Smooth muscle cell (in vitro differentiated cells): Measurements from ENCODE around the gene HCK. TPM values are rescaled to one million over a fixed set of nuclear protein-coding genes. Genes with fewer than 3 reads are reported as not detected.

Source experiments
- DNase-seq: peaks from one replicate; lab custom pipeline; 2025; ENCODE audit not compliant: unreplicated experiment; lab: John Stamatoyannopoulos, UW
- H2AFZ ChIP-seq: fragments of 200-600 bp; sonication (generic); 2 replicates; pipeline ENCODE4 v1.6.0; 2016; ENCODE audit warnings: antibody characterized with exemption, low read depth, mild to moderate bottlenecking
- H3F3A ChIP-seq: fragments of 200-600 bp; sonication (generic); 2 replicates; pipeline ENCODE4 v1.6.0; 2017; ENCODE audit warnings: antibody characterized with exemption, low read depth
- H3K27ac ChIP-seq: fragments of 200-600 bp; sonication (generic); 2 replicates; pipeline ENCODE4 v1.5.1; 2016; ENCODE audit warnings: low read depth, mild to moderate bottlenecking
- H3K27me3 ChIP-seq: fragments of 200-600 bp; sonication (generic); 2 replicates; pipeline ENCODE4 v1.6.1; 2016; ENCODE audit warnings: low read depth, mild to moderate bottlenecking
- H3K36me3 ChIP-seq: fragments of 200-600 bp; sonication (generic); 2 replicates; pipeline ENCODE4 v1.5.1; 2016; ENCODE audit warnings: low read depth
- H3K4me1 ChIP-seq: fragments of 200-600 bp; sonication (generic); 2 replicates; pipeline ENCODE4 v1.5.1; 2016; ENCODE audit warnings: low read depth
- H3K4me2 ChIP-seq: fragments of 200-600 bp; sonication (generic); 2 replicates; pipeline ENCODE4 v1.6.0; 2016; ENCODE audit warnings: mild to moderate bottlenecking
- H3K4me3 ChIP-seq: fragments of 200-600 bp; sonication (generic); 2 replicates; pipeline ENCODE4 v1.5.1; 2016; ENCODE audit warnings: mild to moderate bottlenecking
- H3K79me2 ChIP-seq: fragments of 200-600 bp; sonication (generic); 2 replicates; pipeline ENCODE4 v1.6.0; 2016; ENCODE audit warnings: low read depth, mild to moderate bottlenecking
- H3K9ac ChIP-seq: fragments of 200-600 bp; sonication (generic); 2 replicates; pipeline ENCODE4 v1.6.0; 2016; ENCODE audit warnings: low read depth
- H3K9me3 ChIP-seq: fragments of 200-600 bp; sonication (generic); replicated peaks from 2 replicates; pipeline ENCODE4 v1.5.1; 2016; ENCODE audit warnings: low read depth
- H4K20me1 ChIP-seq: fragments of 200-600 bp; sonication (generic); 2 replicates; pipeline ENCODE4 v1.6.0; 2016; ENCODE audit warnings: low read depth
- WGBS: methylation state at CpG from one replicate; pipeline ENCODE4 v1.1.7; 2016; ENCODE audit warnings: low lambda C conversion rate; 5-methylcytosine and 5-hydroxymethylcytosine counted together
- polyA plus RNA-seq: library from polyadenylated mRNA; unstranded; fragments of >200 nt; fragmentation: Nextera tagmentation; extraction: Ambion mirVana; gene quantifications from 2 replicates; pipeline ENCODE4 v1.2.1, GENCODE V29; 2016
- total RNA-seq: library from RNA; depleted of rRNA; stranded (reverse); fragments of >200 nt; gene quantifications from 2 replicates; pipeline ENCODE4 v1.2.3, GENCODE V29; 2014
- TF ChIP-seq, protein P1 (sequence below): fragments of 200-600 bp; sonication (generic); IDR thresholded peaks from 2 replicates; pipeline ENCODE4 v1.5.1; 2017; ENCODE audit warnings: borderline replicate concordance, mild to moderate bottlenecking, antibody characterized with exemption; ENCODE audit not compliant: insufficient read depth, poor library complexity, severe bottlenecking

HCK gene
- total and polyA plus RNA-seq, 2 experiments from 2014 or later: 2.0 to 2.4 TPM

DNA sequence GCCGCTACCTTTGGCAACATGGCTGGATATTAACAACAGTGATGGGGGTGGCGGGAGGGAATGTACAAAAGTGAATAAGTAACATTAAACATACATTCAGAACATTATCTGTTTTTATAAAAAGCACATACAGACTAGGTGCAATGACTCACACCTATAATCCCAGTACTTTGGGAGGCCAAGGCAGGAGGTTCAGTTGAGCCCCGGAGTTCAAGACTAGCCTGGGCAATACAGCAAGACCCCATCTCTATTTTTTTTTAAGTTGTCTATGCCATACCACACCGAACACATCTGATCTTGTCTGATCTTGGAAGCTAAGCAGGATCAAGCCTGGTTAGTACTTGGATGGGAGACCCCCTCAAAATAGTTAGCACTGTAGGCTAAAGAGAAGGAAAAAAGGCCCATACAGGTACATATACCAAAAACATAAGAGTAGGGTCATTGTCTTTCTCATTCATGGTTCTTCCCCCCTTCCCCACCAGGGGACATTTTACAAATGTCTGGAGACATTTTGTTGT, 1.7 kb upstream of the HCK start:
- Histone ChIP-seq H3K4me1 (peaks cover 4% of the 10 kb centered on the region), H2AFZ (no peak overlapping the region)

DNA sequence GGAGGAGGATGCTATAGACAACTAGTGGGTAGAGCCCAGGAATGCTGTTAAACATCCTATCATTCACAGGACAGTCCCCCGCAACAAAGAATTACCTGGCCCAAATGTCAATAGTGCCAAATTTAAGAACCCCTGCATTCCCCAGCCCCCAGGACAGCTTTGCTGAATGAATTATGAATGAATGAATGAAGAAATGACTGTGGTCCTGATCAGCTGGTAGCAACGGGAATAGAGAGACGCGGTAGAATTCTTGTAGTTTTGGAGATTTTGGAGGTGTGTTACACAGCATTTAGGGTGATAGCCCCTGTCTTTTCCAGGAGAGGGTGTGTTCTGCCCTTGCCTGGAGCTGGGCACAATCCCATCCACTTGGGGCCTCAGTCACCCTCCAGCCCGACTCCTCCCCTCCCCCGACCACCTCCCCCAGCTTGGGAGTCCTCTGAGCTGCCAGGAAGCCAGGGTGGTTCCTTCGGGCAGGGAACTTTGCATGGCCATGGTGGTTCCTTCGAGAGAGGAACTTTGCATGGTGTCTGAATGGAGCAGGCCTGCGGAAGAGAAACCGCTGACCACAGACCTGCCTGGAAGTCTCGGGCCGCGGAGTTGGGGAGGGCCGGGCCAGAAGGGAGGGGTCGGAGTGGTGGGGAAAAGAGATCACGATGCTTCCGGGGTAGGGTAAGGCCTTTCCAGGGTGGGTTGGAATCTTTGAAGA, 1.0 kb upstream of the HCK start:
- Histone ChIP-seq H3K9ac (no peak overlapping the region), H3F3A (no peaks in the 10 kb centered on the region), H3K79me2 (no peaks in the 10 kb centered on the region), H3K27ac (no peak overlapping the region), H3K4me2 (peak overlapping the region; percentile 85), H3K36me3 (no peaks in the 10 kb centered on the region), H3K4me1 (peaks cover 4% of the 10 kb centered on the region), H3K27me3 (peaks cover 76% of the 10 kb centered on the region), H3K9me3 (no peaks in the 10 kb centered on the region), H3K4me3 (no peak overlapping the region), H4K20me1 (no peaks in the 10 kb centered on the region), H2AFZ (no peak overlapping the region)
- TF ChIP-seq, protein P1, sequence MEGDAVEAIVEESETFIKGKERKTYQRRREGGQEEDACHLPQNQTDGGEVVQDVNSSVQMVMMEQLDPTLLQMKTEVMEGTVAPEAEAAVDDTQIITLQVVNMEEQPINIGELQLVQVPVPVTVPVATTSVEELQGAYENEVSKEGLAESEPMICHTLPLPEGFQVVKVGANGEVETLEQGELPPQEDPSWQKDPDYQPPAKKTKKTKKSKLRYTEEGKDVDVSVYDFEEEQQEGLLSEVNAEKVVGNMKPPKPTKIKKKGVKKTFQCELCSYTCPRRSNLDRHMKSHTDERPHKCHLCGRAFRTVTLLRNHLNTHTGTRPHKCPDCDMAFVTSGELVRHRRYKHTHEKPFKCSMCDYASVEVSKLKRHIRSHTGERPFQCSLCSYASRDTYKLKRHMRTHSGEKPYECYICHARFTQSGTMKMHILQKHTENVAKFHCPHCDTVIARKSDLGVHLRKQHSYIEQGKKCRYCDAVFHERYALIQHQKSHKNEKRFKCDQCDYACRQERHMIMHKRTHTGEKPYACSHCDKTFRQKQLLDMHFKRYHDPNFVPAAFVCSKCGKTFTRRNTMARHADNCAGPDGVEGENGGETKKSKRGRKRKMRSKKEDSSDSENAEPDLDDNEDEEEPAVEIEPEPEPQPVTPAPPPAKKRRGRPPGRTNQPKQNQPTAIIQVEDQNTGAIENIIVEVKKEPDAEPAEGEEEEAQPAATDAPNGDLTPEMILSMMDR: no peak
- WGBS: 36% methylated on average over 15 of the region's 17 CpGs
- no peak for DNase-seq

More for the DNA sequence above, 1.7 kb upstream of the HCK start:
- DNase-seq: no peak
- 88% methylated on average over 4 of the region's 4 CpGs for WGBS
- Histone ChIP-seq H3K9me3 (no peaks in the 10 kb centered on the region), H3K36me3 (no peaks in the 10 kb centered on the region), H4K20me1 (no peaks in the 10 kb centered on the region), H3K27ac (no peak overlapping the region), H3K79me2 (no peaks in the 10 kb centered on the region), H3K4me2 (no peak overlapping the region), H3K9ac (no peak overlapping the region), H3K27me3 (peaks cover 71% of the 10 kb centered on the region), H3K4me3 (no peak overlapping the region), H3F3A (no peaks in the 10 kb centered on the region)
- TF ChIP-seq, protein P1: no peak

- peaks cover 82% of the 10 kb centered on the region for H3K27me3 ChIP-seq
- H3K36me3 ChIP-seq: no peaks in the 10 kb centered on the region
- no peak for DNase-seq
These were observed 337 bp upstream of the HCK start for GRCh38 chr20:32051720-32052089.

More at GRCh38 chr20:32051720-32052089, 337 bp upstream of the HCK start:
- Histone ChIP-seq H3F3A (no peaks in the 10 kb centered on the region), H3K79me2 (no peaks in the 10 kb centered on the region), H3K27ac (no peak overlapping the region), H3K4me3 (no peak overlapping the region), H2AFZ (no peak overlapping the region), H3K4me2 (peak overlapping the region; percentile 85), H3K9me3 (no peaks in the 10 kb centered on the region), H4K20me1 (no peaks in the 10 kb centered on the region), H3K4me1 (peaks cover 4% of the 10 kb centered on the region), H3K9ac (no peak overlapping the region)
- TF ChIP-seq, protein P1: no peak
- 24% methylated on average over 14 of the region's 14 CpGs for WGBS
